GM23248 (cell line): ENCODE measurements around the gene DDX17.

ENCODE experiments used
- EZH2 ChIP-seq: fragments of 200-600 bp; sonication (generic); IDR thresholded peaks from 2 replicates; pipeline ENCODE4 v1.6.1; 2018; ENCODE audit warnings: antibody characterized with exemption, mild to moderate bottlenecking; ENCODE audit not compliant: insufficient read depth, poor library complexity, severe bottlenecking
- EZH2phosphoT487 ChIP-seq: fragments of 200-600 bp; sonication (generic); IDR thresholded peaks from 2 replicates; pipeline ENCODE4 v1.6.1; 2018; ENCODE audit warnings: antibody characterized with exemption, moderate library complexity, mild to moderate bottlenecking, low read depth; ENCODE audit not compliant: insufficient read depth

GRCh38 chr22:38454353-38455075 lies 51.6 kb downstream of the DDX17 start:
- TF ChIP-seq EZH2 (peak; percentile 37), EZH2phosphoT487 (0 out of 2 replicates have a peak, but pooled peaks have one; percentile 56)
